GM19328 (cell line): ENCODE data around the gene PSMB9.

ENCODE experiments used
- ATAC-seq: cut with Tn5 transposase; IDR thresholded peaks from one replicate; pipeline ENCODE4 v1.9.1; 2021; ENCODE audit warnings: mild to moderate bottlenecking, moderate library complexity; ENCODE audit not compliant: unreplicated experiment

PSMB9 gene

DNA sequence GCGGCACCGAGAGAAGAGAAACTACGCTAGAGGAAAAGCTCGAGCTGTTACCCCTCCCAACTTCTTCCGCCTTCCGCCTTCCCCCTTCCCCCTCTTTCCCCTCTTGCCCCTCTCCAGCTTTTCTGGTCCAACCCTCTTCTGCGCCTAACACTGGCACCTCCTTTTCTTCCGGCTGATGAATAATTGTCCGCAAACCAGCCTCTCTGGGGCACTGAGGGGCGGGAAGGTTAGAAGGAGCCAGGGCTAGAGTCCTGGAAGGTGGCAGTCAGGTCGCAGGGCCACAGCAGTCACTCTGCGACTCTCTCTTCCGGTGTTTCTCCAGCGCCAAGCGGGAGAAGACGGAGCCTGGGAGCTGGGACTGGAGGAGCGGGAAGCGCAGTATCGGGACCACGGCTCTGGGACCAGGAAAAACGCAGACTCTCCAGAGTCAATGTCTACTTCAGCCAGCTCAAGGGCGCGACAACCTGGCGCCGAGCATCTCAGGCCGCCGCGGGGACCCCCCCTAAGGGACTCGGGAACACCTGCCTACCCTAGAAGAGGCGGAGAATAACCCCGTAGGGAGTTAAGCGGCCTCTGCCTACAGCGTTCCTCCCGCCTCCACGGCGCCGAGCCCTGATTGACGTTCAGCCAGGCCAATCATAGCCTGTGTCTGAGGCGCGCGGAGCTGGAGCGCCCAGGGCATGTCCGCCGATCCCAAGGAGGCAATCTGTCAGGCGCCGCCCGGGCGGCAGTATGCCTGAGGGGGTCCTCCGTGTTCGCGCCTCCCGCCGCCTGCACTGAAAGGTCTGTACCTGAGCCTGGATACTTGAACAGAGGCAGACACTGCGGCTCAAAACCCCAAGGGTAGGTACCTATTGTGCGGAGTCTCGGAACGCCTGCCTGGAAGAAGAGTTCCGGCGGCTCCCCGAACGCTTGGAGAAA, 40.4 kb downstream of the PSMB9 start:
- peak; percentile 91 for ATAC-seq

DNA sequence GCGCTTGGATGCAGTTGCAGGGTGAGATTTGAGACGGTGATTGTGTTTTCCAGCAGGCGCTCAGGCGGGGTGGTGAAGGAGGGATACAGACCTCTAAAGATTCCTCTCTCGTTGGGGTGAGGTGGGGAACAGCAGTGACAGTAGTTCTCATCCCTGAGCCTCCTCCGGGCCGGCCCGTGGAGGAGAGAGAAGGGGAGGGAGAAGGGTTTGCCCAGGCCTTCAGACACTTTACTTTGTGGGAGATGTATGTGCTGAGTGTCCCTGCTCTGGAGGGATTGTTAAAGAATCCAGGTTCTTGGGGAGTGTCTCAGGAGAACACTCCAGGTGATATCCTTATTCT, 41.0 kb downstream of the PSMB9 start:
- ATAC-seq: no peak

- no peak for ATAC-seq
Observed at GRCh38 chr6:32903952-32904351, 50.0 kb downstream of the PSMB9 start.

DNA sequence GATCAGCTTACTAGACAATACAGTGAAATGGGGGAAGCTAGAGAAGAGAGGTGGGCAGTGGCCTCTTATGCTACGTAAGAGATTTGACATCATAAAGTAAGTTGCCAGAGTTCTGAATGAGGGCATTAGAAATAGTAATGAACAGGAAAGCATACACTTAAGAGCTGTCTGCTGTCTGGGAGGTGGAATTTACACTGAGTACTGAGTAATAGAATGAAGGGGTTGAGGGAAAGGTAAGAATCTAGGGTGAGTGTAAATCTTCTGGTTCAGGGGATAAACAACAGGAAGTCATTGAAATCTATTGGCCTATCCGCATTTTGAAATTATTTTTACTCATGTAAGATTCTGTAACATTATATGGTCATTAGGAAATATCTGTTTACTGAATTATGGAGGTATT, 51.1 kb downstream of the PSMB9 start:
- ATAC-seq: no peak

- ATAC-seq: no peak
Observed at GRCh38 chr6:32906539-32906938, 52.5 kb downstream of the PSMB9 start.

DNA sequence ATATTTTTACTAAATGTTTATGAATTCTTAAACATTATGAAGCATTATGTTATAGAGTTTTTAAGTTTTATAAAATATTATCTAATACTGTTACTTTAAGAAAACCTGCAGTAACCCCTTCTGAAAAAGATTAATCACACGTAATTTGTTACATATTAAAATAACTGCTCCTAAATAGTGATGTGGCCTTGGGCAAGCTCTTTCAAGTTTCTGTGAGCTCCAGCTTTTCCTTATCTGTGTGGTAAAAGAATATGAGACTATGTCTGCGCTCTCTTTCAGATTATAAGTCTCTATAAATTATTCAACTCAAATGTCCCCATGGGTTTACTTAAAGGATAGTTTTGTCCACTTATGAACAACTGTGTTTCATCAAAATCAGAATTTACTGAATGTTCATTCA, 54.9 kb downstream of the PSMB9 start:
- no peak for ATAC-seq
